CD4-positive, alpha-beta T cell treated with Interleukin-4 for 4 hours (primary cell): ENCODE data around the gene CTTNBP2NL.
"Not testable (repeated sequence)": the region's sequence is repeated elsewhere in the genome, so short reads cannot be mapped to it uniquely, and the experiment has no call there.

ENCODE experiments used
- DNase-seq: peaks from one replicate; pipeline ENCODE4 v3.0.0-alpha.2; 2020

The CTTNBP2NL gene

DNA sequence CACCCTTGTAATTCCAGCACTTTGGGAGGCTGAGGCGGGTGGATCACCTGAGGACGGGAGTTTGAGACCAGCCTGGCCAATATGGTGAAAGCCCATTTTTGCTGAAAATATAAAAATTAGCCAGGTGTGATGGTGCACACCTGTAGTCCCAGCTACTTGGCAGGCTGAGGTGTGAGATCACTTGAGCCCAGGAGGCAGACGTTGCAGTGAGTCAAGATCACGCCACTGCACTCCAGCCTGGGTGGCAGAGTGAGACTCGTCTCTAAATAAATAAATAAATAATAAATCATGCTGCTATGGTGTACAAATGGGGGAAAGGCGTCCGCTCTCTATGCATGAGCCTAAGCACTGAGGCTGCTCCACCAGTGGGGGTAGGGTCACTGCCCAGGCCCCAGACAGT lies 74.3 kb downstream of the CTTNBP2NL start:
- not testable (repeated sequence) for DNase-seq

DNA sequence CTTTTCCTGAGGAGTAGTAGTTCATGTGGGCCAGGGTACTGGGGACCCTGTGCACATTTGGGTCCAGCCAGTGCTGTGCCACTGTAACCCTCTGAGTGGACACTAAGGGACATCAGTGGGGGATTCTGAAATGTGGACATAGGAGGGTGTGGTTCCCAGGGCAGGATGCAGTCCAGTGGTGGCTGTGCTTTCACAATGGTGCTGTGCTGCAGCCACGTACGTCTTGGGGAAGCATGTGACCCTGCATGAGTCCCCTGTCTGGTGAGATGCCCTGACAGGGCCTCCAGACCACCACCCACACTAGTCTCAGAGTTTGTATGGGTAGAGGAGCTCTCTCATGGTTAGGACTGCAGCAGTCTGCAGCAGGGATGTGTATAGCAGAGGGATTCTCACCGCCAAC lies 75.0 kb downstream of the CTTNBP2NL start:
- no peak for DNase-seq

DNA sequence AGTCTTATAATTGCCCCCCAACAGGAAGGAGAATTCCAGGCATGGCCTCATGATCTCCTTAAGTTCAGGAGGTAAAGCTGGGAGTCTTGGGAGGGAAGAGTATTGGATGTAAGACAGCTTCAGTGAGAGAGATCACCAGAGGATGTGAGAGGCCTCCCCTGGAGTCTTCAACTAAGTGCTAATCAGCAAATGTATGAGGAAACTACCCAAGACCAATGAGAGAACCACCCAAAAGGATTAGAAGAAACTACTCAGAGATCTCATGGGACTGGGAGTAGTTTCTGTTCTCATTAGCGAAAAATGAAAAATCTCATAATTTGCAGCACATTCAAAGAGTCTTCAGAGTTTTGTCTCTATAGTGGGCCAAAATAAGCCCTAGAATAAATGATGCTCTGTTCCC lies 76.1 kb downstream of the CTTNBP2NL start:
- no peak for DNase-seq

DNA sequence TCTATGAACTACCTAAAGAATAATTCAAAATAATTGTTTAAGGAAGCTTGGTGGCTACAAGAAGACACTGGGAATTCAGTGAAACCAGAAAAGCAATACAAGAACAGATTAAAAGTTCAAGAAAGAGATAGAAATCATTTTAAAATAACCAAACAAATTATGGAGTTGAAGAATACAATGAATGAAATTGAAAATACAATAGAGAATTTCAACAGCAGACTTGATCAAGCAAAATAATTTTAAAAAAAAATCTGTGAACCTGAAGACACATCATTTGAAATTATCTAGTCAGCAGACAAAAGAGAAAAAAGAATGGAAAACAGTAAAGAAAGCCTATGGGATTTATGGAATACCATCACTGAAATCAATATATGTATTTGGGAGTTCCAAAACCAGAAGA lies 81.5 kb downstream of the CTTNBP2NL start:
- DNase-seq = no peak

DNA sequence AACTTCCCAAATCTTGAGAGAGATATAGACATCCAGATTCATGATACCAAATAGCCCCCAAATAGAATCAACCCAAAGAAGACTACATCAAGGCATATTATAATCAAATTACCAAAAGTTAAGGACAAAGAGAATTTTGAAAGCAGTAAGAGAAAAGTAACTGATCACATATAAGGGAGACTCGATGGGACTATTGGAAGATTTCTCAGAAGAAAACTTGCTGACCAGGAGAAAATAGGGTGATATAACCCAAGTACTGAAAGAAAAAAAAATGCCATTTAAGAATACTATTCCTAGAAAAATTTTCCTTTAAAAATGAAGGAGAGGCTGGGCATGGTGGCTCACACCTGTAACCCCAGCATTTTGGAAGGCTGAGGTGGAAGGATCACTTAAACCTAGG lies 82.3 kb downstream of the CTTNBP2NL start:
- no peak for DNase-seq

DNA sequence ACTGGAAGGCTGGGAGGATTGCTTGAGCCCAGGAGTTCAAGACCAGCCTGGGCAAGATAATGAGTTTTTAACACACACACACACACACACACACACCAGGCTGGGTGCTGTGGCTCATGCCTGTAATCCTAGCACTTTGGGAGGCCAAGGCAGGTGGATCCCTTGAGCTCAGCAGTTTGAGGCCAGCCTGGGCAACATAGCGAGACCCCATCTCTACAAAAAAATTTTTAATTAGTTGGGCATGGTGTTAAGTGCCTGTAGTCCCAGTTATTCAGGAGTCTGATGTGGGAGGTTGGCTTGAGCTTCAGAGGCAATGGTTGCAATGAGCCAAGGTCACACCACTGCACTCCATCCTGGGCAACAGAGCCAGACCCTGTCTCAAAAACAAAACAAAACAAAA lies 90.0 kb downstream of the CTTNBP2NL start:
- DNase-seq = not testable (repeated sequence)

DNA sequence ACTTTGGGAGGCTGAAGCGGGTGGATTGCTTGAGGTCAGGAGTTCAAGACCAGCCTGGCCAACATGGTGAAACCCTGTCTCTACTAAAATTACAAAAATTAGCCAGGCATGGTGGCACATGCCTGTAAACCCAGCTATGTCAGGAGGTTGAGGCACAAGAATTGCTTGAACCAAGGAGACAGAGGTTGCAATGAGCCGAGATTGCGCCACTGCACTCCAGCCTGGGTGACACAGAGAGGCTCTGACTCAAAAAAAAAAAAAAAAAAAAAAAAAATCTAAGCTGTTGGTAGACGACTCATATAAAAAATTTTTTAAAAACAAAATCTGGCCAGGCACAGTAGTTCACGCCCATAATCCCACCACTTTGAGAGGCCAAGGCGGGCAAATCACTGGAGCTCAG lies 91.7 kb downstream of the CTTNBP2NL start:
- DNase-seq = not testable (repeated sequence)

DNA sequence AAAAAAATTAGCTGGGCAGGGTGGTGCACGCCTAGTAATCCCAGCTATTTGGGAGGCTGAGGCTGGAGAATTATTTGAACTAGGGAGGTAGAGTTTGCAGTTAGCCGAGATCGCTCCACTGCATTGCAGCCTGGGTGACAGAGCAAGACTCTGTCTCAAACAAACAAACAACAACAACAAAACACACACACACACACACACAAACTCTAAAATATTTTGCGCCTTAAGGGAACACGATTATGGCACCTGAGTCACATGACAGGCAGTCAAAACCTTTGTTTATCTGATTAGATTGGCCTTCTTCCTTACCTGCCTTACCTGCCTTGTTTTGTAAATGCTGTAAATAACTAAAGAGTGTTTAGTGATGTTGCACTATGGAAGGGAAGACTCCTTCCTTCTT lies 92.1 kb downstream of the CTTNBP2NL start:
- DNase-seq = no peak

DNA sequence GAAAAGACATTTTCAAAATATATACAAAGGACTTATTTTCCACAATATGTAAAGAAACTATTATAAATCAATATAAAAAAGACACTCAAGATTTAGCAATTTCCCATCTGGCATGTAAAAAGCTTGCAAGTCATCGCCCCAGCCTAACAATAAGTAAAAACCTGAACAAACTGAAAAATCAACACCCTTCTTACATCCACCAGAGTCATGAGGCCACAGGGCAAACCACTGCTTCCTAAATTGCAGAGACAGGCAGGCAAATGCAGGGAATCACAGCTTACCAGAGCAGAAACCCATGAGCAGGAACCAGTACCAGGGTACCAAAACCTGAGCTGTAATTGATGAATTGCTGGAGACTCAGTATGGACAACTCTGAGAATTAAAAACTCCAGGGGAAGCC lies 96.1 kb downstream of the CTTNBP2NL start:
- no peak for DNase-seq

DNA sequence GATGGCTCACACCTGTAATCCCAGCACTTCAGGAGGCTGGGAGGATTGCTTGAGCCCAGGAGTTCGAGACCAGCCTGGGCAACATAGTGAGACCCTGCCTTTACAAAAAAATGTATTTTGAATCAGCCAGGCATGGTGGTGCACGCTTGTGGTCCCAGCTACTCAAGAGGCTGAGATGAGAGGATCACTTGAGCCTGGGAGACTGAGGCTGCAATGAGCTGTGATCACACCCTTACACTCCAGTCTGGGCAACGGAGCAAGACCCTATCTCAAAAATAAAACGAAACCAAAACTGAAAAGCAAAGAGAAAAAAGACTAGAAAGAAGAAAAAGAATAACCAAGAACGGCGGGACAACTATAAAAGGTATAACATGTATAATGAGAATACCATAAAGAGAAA lies 97.3 kb downstream of the CTTNBP2NL start:
- DNase-seq = no peak

DNA sequence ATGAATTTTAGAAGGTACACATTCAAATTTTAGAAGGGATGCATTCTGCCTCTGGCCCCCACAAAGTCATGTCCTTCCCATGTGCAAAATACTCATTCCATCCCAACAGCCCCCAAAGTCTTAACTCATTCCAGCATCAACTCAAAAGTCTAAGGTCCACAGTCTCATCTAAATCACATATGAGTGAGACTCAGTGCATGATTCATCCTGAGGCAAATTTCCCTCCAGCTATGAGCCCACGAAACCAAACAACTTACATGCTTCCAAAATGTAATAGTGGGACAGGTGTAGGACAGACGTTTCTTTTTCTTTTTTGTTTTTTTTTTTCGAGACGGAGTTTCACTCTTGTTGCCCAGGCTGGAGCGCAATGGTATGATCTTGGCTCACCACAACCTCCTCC lies 100.3 kb downstream of the CTTNBP2NL start:
- no peak for DNase-seq

DNA sequence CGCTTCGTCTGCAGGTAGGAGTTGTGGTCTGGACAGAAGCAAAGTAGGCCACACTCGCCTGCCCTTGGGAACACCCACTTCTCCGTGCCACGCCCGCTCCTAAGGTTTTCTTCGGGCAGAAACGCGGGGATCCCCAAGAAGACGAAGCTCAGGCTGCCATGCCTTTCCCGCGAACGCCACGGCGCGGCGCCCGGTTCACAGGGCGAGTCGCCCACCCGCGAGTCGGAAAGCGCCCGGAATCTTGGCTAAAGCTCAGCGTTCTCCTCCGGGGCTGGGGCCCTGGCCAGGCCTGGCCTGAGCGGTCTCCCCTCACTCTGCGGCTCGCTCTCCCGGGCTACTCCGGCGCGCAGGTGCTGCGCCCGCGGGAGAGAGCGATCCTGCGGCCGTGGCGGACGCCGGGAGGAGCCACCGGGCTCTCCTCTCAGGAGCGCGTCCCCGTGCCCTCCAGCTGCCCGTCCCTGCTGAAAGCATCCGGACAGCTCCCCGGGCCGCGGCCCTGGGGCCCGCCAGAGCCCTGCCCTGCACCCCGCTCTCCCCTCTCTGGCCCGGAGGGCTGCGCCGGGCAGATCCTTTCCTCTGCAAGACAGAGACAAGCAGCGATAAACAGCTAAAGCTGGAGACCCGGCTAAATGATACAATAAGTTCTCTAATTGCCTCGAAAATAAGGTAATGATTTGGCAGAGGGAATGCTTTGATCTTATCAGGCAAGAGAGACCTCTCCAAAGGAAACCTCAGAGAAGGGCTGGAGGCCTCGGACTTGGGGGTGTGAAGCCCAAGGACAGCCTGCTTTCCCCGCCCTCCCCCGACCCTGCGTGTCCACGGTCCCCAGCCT lies 106.0 kb downstream of the CTTNBP2NL start:
- peak; percentile 44 for DNase-seq

DNA sequence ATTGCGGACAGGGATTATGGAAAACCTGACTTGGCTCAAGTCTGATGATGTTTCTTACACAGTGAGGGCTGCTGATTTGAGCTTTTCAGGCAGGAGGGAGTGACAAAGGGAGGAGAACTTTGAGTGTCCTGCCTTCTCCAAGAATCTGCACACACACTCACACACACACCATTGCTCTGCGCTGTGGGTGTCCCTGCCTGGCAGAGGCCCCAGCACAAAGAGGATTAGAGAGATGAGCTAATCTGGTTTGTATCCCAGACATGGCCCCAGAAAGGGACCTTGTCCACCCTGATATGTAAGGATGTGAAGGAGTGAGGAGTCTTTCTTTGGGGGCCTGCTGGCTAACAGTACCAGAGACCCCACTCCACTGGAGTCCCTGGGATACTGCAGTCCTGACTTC lies 106.8 kb downstream of the CTTNBP2NL start:
- DNase-seq = no peak

DNA sequence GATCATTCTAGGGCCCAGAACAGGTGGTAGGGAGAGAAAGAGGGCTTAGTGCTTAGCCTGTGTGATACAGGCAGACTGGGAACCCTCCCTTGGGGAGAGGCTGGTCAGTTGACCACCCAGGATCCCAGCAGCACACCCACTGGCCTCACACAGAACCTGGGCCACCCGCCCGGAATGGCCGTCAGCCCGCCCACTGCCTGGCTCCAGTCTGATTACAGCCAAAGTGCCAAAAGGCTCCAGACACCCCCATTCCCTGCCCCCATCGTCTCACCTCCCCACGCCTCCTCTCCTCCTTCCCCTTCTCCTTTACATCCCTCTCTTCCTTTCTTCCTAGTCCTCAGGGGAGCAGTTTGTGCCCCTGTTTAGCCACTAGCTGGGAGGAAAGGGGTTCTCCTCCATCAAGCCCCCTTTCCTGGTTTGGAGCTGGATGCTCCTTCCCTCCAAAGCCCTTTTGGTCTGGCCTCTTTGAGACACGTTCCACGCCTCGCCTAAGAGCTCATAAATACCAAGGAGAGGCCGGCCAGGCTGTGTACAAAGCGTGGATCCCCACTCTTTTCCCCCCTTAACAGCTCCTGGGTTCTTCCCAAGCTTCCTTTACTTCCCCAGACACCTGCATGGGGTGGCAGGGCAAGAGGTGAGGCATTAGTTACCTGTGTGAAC lies 108.1 kb downstream of the CTTNBP2NL start:
- DNase-seq = no peak

DNA sequence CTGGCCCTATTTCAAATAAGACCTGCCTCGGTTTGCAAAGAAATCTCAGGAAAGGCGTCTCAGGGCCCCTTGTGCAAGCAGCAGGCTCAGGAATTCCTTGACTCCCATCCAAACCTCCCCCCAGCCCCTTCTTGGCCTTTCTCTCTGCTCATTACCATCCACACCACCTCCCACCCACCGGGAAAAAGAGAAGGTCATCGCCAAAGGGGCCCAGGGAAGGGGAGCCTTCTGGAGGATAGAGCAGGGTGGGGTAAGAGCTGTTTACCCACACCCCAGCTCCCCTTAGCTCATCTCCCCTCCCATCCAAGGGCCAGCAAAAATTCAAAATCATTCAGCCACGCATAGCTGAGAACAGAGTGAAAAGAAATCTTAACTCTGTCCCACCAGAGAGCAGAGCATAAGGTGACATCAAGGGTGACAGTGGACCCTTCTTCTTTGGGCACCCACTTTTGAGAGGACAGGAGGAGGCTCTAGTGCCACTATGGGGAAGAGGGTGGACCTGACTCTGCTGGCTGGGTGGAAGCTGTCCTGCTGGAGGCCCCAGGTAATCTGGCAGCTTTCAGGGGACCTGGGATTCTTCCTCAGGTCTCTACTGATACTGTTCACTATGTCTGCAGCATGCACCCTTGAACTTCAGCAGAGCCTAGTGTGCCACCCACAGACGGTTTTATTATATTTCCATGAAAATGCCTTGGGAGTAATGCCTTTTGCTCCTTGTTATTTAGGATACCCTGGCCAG lies 108.8 kb downstream of the CTTNBP2NL start:
- DNase-seq = no peak

DNA sequence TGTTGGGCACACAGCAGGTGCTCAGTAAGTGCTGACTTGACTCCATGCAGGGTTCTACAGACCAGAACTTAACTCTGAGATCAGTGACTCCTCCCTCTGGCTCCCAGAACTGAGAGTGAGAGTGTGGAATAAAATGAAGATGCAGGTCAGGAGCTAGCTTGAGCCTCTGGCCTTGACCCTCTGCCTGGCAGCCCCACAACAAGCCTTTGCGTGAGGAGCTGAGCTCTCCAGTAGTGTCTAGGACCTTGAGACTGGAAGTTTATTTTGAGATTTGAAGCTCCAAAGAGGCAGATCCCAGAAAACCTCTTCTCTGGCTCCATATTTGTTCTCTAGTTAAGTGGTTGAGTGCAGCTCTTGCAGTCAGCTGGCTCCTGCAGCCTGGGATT lies 109.4 kb downstream of the CTTNBP2NL start:
- no peak for DNase-seq

DNA sequence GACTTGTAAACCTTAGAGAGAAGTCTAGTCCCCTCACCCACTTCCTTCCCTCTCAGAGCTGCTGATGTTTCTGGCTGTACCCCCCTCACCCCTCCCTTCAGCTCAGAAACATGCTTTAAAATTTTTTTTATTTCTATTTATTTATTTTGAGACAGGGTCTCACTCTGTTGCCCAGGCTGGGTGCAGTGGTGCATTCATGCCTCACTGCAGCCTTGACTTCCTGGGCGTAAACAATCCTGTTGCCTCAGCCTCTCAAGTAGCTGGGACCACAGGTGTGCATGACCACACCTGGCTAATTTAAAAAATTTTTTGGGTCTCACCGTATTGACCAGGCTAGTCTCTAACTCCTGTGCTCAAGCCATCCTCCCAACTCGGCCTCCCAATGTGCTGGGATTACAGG lies 109.9 kb downstream of the CTTNBP2NL start:
- DNase-seq = no peak

DNA sequence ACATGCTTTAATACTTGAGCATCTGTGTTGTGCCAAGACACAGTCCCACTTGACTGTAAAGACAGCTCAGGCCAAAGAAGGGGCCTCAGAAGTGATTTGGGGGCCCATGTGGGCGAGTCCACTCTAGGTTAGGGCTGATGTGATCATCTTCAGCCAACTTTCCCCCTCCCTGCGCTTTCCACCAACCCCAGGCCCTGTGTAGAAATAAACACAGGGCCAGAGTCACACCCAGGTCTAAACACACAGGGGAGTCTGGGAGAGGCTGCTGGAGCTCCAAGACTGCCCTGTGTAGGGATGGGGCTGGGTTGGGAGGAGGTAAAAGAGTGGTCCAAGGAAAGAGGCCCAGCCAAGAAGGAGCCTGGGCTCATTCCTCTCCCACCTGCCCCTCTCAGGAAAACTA lies 110.3 kb downstream of the CTTNBP2NL start:
- no peak for DNase-seq

DNA sequence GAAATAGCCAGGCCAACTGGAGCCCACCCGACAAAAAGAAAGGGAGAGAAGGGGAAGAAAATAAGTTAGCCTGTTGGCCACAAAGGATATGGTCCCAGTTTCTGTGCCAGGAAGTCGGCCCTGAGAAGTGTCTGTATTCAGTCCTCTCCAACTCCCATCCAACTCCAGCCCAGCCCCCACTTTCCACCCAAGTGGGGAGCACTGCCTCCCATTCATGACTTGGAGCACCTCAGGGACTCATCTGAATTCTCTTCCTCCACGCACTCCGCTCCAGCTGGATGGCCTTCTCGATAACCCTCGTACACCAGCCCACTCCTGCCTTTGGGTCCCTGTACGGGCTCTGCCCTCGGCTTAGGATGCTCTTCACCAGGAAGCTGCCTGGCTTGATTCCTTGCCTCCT lies 110.7 kb downstream of the CTTNBP2NL start:
- DNase-seq = no peak

DNA sequence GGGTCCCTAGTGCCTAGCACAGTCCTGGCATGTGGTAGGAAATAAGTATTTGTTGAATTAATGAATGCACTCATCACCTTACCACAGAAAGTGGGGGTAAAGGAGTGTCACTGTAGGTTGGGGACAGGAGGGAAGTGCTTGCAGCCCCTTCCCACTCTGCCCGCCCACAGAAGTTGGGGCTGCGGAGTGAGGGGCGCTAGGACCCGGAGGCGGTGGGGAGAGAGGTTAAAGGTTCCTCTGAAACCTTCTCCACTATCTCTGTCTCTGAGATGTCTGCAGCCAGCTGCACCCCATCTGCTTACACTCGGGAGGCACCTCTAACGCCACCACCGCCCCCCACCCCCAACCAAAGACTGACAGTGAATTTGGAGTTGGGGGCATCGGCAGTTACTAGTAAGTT lies 111.3 kb downstream of the CTTNBP2NL start:
- DNase-seq = no peak

DNA sequence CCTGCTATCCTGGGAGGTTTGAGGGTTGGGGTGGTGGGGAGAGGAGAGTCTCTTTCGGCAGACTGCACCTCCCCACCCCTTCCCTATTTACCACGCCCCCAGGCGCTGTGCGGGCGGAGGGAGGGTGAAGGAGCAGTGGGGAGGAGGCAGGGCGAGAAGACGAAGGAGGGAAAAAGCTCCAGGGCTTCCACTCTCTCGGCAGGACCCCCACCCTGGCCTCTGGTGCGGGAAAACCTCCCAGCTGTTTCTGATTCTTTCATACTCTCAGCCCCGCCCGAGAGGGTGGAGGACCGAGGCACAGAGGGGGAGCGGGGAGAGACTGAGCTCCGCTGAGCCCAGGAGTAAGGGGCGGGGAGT lies 111.9 kb downstream of the CTTNBP2NL start:
- DNase-seq = peak; percentile 6

DNA sequence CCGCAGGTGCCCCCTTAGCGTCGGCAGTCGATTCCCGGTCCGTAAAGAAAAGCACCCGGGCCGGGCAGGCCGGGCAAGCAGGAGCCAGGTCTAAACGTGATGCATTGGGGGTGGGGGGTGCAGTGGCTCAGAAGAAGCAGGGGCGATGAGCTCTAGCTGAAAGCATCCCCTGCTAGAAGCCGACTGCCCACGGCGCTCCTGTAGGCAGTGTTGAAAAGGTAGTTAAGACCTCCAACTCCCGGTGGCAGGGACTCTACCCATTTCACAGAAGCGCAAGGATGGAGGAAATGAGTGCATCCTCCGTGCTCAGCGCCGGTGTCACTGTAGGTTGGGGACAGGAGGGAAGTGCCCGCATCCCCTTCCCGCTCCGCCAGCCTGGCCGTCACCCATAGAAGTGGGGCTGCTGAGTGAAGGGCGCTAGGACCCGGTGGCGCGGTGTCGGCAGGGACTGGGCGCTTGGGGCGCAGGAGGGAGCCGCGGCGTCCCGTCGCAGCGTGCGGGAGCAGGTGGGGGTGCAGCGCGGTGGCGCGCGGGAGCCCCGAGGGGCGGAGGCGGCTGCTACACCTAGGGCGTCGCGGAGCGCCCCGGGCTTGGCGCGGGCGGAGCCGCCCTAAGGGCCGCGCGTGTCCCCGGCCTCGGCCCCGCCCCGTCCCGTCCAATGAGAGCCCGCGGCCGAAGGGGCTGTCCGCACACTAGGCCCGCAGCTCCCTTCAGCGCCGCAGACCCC lies 112.4 kb downstream of the CTTNBP2NL start, which contains the start of gene WNT2B:
WNT2B (plus strand) TSS at position 688 of the 727 bp plus-strand sequence. CDS start 298 bp downstream, outside the sequence.
- peak; percentile 24 for DNase-seq

DNA sequence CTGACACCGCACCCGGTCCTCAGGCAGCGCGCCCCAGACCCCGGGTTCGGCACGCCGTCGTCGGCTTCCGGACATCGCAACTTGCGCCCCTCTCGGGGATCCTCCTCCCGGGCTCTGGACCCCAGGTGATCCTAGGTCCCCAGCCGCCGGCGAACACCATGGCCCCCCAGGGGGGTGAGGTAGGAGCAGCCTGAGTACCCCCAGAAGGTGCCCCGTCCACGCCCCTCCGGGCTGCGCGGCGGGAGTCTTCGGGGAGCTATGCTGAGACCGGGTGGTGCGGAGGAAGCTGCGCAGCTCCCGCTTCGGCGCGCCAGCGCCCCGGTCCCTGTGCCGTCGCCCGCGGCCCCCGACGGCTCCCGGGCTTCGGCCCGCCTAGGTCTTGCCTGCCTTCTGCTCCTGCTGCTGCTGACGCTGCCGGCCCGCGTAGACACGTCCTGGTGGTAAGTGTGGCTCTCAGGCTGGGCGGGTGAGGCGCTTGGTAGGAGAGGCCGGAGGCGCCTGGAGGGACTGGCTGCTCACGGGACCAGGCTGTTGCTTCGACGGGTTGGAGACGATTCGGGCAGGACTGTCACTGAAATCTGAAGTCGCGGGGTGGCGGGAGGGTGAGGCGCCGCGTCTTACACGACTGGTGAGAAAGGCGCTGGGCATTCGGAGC lies 113.1 kb downstream of the CTTNBP2NL start:
- DNase-seq = peak; percentile 3
